HG02763 (cell line): ENCODE data around the gene NEK7.
A peak's percentile ranks its signal among the peaks of the same experiment; 100 is the strongest.
"Not testable (repeated sequence)": the region's sequence is repeated elsewhere in the genome, so short reads cannot be mapped to it uniquely, and the experiment has no call there.

ENCODE experiments used
- ATAC-seq: cut with Tn5 transposase; IDR thresholded peaks from one replicate; pipeline ENCODE4 v1.9.1; 2021; ENCODE audit warnings: mild to moderate bottlenecking, moderate library complexity; ENCODE audit not compliant: unreplicated experiment

The NEK7 gene

DNA sequence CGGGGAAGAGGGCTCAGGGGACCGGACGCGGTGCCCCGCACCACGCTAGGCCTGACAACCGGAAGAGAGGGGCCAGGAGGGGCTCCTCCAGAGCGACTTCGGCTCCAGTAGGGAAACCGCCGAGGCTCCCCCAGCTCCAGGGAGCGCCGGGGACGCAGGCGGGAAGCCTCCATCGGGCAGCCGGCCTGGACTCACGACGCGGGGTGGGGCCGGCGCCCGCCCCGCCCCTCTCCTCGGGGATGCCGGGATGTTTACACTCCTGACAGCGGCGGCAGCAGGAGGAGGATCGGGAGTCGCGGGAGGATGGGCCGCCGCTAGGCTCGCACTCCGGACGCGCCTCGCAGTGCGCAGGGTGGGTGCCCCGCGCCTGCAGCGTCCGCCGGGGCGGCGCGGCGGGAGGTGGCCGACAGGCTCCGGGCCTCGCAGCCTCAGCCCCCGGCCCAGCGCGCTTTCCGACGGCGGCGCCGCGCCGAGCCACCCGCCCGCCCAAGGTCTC lies at the start of gene NEK7:
Gene NEK7, plus strand, starts transcription at position 254 of the 496 bp plus-strand sequence. CDS start 75,583 bp downstream, outside the sequence.
- ATAC-seq, result peak; percentile 49

DNA sequence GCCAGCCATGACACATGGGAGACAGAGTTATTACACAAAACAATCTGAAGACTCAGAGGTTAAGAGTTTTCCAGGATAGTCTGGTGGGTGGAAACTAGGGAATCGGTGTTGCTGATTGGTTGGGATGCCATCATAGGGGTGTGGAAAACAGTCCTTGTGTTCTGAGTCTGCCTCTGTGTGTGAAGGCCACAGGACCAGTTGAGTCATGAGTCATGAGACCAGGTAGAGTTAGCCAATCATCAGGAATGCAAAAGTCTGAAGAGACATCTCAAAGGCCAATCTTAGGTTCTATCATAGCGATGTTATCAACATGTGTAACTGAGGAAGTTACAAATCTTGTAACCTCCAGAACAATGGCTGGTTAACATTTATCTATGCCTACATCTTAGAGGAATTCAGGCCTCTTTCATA lies 49.7 kb upstream of the NEK7 start:
- no peak for ATAC-seq

DNA sequence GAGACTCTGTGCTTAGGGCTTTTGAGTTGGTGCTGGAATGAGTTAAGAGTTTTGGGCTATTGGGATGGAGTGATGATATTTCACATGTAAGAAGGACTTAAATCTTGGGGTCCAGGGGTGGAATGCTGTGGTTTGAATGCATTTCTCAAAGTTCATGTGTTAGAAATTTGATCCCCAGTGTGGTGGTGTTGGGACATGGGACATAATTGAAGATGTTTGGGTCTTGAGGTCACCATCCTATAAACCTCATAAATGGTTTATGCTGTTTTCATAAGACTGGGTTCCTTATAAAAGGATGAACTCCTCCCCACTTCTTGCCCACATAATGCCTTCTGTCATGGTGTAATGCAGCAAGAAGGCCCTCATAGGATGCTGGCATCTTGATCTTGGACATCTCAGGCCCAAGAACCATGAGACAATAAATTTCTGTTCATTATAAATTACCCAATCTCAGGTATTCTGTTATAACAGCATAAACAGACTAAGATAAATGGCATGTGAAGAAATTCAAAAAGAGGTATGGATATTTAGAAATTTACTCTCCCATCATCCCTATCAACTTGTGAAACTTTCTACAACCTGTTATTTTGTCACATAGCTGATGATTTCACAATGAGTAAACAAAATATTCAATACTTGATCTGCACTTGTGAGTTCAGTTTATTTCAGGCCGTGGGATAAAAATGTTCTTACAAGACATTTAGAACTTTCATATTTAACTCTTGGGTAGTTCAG lies 48.0 kb upstream of the NEK7 start:
- no peak for ATAC-seq

DNA sequence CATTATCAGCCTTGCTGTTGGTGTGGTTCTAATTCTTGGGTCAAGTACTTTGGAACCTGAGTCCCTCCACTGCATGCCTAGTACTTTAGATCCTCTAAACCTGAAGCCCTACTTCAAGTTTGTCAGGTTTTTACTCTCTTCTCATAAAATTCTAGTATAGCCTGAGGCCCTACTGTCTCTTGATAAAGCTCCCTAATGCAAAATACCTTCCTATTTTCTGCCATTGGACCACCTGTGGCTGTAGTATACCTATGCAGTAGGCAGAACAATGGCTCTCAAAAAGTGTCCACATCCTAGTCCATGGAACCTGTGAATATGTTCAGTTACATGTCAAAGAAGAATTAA lies 47.5 kb upstream of the NEK7 start:
- ATAC-seq, result no peak

DNA sequence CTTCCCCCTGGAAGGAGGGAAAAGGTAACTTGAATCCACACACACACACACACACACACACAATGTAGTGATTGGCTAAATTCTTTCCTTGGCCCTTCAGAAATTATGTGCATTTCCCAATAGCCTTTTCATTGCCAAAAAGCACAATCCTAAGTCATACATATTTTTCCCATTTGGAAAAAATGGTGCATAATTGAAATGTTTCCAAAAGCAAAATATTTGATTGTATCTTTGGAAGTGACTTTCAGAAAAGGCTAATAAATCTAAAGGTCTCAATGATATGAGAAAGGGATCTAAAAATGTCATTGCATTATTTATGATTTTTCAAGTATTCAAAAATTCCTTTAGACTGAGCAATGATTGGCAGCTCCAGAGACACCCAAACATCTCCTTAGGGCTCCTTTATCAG lies 43.5 kb upstream of the NEK7 start:
- ATAC-seq, result no peak

DNA sequence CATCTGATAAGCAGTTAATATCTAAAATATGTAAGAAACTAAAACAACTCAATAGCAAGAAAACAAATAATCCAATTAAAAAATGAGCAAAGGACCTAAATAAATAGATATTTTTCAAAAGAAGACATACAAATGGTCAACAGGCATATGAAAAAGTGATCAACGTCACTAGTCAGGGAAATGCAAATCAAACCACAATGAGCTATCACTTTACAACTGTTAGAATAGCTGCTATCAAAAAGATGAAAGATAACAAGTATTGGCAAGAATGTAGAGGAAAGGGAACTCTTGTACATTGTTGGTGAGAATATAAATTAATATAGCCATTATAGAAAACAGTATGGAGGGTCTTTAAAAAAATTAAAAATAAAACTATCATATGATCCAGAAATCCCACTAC lies 40.7 kb upstream of the NEK7 start:
- no peak for ATAC-seq

DNA sequence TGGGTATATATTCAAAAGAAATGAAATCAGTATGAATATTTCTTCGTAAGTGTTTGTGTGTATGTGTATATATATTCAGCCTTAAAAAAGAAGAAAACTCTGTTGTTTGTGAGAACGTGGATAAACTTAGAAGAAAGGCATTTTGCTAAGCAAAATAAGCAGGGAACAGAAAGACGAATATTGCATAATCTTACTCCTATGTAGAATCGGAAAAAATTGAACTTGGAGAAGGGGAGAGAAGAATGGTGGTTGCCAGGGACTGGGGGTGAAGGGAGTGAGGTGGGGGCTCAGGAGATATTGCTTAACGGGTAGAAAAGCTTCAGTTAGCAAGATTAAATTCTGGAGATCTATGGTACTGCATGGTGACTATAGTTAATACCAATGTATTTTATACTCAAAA lies 40.3 kb upstream of the NEK7 start:
- no peak for ATAC-seq

DNA sequence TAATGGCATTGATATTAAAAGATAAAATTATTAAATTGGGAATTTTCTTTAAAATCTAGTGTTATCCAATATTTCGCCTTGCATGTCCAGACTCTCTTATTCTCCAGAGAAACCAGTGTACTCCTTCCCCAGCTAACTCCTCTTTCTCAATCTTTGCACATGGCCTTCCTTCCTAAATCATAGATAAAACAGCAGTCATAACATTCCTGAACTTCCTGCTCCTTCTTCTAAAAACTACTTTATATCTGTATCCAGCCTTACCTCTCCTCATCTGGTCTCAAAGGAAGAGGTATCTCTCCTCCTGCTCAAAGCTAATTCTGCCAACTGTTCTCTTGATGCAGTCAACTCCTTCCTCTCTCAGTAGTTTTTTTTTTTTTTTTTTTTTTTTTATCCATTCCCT lies 39.5 kb upstream of the NEK7 start:
- no peak for ATAC-seq

DNA sequence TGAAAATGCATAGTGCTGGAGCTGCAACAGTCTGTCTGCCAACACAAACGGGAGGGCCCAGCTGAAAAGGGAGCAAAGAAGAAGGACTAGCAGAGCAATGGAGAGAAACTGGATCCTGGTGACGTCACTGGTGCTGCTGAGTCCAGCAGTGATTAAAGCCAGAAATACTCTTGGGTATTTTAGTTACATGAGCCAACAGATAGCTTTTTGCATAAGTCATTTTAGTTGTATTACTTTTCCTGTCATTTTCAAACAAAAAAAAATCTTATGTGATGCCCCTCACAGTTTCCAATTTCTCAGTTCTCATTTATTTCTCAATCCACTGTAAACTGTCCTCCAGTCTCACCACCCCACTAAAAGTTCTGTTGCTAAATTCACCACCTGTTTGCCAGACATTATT lies 38.7 kb upstream of the NEK7 start:
- ATAC-seq, result no peak

DNA sequence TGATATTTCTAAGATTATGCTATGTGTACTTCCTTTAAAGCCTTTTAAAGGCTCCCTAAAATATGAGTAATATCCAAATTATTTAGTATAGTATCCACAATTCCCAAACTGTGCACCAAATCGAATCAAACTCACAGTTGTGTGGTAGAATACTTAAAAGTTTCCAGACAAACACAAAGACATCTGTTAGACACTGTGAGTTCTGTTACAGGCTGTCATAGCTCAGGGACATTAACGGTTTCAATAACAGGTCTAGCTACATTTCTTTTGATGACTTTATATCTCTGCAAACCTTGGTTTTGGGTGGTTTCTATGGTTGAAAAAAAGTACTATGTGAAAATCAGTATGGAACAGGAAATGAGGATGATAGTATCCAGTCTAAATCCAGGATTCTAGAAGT lies 36.9 kb upstream of the NEK7 start:
- ATAC-seq, result no peak

DNA sequence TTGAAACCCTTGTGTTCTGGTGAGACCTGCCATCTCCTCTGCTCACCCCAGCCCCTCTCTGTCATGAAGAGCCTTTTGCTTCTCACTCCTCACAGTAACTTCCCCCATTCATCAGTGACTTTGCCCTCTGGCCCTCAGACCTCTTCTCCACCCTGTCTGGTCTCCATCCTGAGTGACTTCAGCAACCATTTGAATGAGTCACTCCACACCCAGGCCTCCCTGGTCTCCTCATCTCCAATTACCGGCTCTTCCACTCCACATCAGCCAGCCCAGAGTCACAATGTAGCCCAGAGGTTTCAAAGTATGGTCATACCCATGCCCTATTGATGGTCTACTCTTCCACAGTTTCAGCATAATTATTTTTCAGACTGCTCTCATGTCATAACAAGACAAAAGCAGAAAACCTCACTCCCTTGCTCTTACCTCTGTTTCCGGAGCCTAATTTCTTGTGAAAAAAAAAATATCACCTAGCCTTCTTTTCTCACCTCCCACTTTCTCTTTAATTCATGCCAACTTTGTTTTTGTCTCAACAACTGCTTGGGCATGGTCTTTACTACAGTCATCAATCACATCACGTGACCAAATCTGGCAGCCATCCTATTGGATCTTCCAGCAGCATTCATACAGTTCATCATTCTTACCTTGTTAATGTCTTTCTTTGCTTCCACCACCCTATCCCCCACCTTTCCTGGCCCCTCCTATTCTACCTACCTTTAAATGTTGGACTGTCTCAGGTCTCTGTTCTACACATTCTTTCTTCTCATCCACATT lies 35.6 kb upstream of the NEK7 start:
- ATAC-seq, result no peak

DNA sequence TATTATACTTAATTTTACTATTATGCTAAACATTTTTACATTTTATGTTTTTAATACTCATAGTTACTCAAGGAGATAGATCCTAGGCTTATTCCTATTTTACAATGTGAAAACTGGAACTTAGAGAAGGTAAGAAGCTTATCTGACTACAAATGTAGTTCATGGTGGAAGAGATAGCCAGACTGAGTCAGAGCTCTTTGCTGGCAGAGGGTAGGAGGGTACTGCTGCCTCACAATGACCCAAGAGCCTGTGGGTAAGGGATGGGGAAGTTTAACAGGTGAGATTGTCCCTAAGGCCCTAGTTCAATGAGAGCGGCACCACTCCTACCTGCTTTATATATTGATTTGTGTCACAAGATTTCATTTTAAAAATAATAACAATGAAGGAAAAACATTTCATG lies 34.1 kb upstream of the NEK7 start:
- no peak for ATAC-seq

DNA sequence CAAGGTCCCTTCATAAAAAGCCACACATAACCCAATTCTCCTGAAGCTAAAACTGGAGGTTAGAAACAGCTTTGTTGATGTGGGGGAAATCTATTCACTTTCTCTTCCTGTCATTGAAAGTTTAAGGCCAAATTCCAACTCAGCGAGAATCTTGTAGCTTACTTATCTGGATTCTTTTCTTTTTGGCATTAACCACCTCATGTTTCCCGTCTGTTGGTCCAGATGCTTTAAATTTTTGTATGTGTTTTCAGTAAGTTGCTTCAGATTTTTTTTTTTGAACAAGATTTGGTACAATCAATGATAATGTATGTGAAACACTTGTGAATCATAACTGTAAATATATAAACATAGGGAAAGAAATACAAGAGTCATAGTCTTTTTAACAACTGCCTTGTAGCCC lies 33.7 kb upstream of the NEK7 start:
- ATAC-seq, result no peak

DNA sequence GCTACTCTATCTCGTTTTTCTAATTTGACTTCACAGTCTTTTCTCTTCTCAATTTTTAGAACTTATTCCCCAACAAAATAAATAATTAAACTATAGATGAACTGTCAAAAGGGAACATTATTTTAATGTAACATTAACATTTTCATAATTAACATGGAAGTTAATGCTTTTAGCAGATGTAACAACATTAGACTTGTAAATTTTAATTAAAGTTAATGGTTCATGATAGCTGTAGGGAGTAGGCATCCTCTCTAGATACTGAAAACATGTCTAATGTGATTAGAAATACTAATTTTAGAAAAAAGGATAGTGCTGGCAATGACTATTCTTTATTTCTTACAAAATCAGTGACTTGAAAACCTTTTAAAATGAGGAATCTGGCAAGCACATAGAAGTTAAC lies 32.1 kb upstream of the NEK7 start:
- no peak for ATAC-seq

DNA sequence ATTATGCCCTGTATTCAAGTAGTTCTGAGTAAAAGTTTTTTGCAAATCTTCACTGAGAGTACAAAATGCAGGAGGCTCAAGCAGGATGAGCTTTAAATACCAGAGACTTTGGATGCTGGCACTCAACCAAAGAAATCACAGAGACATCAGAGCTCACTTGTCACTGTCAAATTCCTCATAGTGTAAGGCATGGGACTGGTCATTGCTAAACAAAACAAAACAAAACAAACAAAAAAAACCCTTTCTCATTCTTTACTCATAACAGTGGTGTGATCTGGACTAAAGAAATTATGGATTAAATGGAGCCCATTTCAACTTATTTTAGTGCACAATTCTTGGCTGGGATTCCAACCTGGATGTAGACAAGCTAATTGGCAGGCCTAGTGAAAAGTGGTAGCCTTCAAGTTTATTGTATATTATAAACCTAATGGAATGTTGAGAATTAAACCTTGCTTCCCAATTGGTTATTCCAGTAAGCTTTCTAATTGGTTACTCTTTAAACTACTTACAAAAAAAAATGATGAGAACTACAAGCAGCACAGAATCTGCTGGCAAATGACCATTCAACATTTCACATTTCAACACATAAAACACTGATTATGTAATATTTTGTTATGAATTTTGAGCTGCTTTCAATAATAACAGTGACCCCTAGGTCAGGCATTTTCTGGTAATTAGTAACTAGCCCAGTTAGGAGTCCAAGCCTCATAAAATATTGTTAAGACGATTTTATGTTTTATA lies 30.6 kb upstream of the NEK7 start:
- no peak for ATAC-seq

DNA sequence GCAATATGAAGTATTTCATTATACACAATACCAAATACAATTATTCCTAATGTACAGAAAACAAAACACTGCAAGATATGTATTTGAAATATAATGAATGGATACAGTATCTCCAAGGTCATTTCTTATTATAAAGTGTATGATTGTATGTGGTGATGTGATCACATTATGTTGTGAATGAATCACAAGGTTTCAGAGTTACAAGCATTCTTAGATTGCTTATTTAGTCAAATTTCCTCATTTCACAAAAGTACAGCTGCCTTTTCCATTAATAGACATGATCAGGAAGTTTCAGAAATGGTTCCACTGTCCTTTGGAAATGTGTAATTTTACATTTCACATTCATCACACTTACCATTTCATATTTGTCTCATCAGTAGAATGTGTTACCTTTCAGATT lies 28.3 kb upstream of the NEK7 start:
- ATAC-seq, result no peak

DNA sequence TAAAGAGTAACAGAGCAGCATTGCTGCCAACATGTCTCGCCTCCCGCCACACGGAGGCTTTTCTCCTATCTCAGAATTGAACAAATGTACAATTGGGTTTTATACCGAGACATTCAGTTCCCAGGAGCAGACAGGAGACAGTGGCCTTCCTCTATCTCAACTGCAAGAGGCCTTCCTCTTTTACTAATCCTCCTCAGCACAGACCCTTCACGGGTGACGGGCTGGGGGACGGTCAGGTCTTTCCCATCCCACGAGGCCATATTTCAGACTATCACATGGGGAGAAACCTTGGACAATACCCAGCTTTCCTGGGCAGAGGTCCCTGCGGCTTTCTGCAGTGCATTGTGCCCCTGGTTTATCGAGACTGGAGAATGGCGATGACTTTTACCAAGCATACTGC lies 26.7 kb upstream of the NEK7 start:
- not testable (repeated sequence) for ATAC-seq

DNA sequence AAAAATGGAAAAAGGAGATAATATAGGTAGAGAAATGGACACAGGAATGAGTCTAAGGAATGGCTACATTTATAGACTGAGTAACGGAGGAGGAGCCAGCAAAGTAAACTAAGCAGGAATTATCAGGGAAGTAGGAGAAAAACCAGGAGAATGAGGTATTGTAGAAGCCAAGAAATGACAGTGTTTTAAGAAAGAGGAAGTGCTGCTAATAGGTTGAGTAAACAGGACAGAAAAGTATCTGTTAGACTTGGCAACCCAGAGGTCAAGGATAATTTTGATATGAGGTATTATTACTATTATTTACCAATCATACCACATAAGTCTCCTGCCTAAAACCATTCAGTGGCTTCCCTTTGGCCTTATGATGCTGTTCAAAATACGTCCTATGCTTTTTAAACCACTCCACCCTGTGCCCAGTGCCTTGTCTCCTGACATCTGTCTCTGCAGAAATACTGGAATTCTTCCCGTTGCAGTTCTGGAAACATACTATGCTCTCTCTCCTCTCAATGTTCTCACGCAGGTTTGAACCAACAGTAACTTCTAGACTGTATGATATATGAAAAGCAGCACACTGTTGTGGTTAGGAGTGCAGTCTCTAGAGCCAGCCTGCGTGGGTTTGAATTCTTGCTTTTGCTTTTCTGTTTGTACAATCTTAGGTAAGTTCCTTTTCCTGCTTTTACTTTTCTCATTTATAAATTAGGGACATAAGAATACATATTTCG lies 24.6 kb upstream of the NEK7 start:
- peak; percentile 89 for ATAC-seq

DNA sequence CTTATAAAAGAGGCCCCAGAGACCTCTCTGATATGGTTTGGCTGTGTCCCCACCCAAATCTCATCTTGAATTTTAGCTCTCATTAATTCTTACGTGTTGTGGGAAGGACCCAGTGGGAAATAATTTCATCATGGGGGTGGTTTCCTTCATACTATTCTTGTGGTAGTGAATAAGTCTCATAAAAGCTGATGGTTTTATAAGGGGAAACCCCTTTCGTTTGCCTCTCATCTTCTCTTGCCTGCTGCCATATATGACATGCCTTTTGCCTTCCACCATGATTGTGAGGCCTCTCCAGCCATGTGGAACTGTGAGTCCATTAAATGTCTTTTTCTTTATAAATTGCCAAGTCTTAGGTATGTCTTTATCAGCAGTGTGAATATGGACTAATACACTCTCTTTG lies 22.5 kb upstream of the NEK7 start:
- ATAC-seq, result no peak

DNA sequence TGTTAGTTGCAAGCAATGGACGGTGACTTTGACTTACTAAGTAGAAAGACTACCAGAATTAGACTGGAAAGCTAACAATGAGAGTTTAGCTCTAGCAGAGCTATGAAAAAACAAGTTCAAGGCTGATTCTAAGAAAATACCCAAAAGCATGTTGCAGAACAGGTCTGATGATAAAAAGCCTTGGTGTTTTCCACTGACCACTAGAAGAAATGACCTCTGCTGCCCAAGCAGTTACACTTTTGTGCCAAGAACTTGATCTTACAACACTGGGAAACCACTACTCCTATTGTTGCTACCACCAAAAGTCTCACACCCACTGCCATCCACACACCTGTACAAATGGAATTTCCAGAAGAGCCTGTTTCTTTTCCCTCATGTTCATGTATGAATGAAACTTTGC lies 21.4 kb upstream of the NEK7 start:
- no peak for ATAC-seq
